Mucosa of gallbladder (tissue), 1 donor: ENCODE measurements around the gene MYZAP. TPM values are rescaled to one million over a fixed set of nuclear protein-coding genes. Genes with fewer than 3 reads are reported as not detected.

Experiments used
- DNase-seq: peaks from one replicate; pipeline ENCODE4 v3.0.0-alpha.2; 2020; ENCODE audit warnings: low spot score
- total RNA-seq: library from RNA; stranded (reverse); gene quantifications from one replicate; pipeline ENCODE4 v1.2.1, GENCODE V29; 2021
- donor health status: DM: no; HTN: no; CAD: no.

Gene MYZAP
- total RNA-seq, 1 donor from 2014 or later = 8.2 TPM

DNA sequence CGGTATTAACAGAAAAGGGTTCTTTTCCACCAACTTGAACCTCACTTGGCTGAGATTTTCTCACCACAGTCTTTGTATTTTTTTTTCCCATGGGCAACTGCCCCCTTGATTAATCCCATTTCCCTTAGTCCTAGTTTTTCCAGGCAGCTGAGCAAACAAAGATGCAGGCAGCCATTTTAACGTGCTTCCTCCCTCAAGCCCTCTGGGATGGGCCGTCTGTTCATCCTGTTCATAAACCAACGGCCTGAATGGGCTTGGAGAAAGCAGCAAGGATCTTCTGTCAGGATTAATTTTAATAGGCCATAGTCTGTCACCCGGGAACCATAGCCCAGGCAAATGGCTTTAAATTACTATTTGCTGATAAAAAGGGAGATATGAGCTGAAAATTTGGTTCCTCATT is 104.4 kb downstream of the MYZAP start:
- DNase-seq = no peak

DNA sequence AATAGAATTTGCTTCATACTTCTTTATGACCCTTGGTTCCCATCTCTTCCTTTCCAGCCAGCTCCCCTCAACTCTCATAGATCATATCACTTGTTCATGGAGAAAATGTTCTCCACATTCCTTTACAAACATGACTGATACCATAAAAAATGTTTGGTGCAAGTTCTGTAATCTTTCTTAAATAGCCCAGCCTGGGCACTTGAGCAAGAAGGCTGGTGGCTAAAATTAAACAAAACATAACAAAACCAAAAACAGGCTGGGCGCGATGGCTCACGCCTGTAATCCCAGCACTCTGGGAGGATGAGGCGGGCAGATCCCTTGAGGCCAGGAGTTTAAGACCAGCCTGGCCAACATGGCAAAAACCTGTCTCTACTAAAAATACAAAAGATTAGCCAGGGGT is 105.9 kb downstream of the MYZAP start:
- no peak for DNase-seq

DNA sequence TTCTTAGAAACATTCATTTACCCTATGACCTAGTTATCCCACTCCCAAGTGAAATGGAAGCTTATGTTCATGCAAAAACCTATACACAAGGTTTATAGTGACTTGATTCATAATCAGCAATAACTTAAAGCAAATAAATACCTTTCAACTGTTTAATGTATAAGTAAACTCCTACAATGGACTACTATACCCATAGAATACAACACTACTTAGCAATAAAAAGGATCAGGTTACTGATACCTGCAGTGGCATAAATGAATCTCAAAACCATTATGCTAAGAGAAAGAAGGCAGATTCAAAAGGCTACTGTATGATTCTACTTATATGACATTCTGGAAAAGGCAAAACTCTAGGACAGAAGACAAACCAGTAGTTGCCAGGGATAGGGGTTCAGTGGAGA is 106.5 kb downstream of the MYZAP start:
- DNase-seq = no peak

DNA sequence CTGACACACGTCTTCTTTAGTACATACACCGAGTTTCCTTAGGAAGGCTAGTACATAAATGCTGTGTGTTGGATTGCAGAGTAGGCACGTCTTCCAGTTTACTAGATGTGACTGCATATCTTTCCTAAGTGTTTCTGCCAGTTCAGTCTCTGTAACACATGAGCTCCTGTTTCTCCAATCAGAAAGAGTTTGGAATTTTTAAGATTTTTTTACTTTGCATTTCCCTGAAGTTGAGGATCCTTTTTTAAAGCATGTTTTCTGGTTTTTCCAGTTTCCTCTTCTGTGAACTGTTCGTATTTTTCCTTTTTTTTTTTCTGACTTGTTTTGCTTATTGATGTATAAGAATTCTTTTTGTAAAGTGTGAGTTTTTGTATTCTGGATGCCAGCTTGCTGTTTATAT is 107.3 kb downstream of the MYZAP start:
- no peak for DNase-seq

DNA sequence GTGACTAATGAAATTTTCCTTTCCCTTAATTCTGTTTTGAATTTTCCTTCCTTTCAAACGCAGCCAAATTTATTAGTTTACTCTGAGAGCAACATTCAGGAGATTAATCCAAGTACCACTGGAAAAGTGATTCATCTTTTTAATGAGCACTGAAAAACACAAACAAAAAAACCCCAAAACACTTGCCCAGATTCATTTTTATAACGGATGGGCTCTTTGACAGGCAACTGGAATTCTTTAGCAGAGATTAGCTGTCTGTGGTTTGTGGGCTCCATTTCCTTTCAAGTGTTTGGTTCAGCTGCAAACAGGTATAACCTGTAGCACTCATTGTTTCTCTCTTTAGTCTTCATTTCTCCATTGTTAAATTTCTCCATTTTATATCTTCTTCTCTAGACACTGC is 111.7 kb downstream of the MYZAP start:
- no peak for DNase-seq

DNA sequence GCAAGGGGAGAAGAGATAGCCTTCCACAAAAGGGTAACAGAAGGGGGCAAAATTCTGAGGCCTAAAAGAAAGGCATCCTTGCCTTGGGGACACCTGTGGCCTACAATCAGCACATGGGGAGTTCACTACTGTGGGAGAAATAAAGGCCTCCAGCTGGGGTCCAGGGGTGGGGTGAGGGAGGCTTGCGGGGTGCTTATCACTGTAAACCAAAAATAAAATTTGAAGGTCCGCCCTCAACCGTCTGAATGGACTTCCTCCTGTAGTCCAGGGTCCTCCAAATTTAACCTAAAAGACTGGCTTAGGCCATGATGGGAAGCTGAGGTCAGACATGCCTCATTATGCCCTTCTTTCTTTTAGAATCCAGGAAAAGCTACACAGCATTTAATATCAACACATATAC is 112.7 kb downstream of the MYZAP start:
- DNase-seq = no peak

DNA sequence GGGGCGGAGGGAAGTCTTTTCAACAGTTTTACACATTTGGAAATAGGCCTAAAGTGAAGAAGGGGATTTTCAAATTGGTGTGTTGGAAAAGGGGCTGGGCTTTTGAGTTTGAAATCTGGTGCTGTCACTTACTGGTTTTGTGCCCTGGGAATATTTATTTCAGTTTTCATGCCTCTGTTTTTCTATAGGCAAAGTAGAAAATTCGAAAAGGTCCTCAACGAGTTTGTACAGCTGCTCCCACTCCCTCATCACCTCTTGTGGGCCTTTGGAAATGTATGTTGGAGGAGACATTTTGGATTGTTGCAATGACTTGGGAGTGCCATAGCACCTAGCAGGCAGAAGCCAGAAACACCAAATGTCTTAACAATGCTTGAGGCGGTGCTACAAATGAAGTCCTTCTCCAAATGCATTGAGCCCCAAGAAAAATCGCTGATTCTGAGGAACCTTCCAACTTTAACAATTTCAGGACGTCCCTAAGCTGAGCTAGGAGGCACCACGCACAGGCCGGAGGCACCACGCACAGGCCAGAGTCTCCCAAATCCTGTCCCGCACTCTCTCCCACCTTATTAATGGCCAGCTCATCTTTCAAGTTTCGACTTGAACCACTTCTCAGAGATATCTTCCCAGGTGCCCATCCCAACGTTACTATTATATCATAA is 114.2 kb downstream of the MYZAP start:
- no peak for DNase-seq

DNA sequence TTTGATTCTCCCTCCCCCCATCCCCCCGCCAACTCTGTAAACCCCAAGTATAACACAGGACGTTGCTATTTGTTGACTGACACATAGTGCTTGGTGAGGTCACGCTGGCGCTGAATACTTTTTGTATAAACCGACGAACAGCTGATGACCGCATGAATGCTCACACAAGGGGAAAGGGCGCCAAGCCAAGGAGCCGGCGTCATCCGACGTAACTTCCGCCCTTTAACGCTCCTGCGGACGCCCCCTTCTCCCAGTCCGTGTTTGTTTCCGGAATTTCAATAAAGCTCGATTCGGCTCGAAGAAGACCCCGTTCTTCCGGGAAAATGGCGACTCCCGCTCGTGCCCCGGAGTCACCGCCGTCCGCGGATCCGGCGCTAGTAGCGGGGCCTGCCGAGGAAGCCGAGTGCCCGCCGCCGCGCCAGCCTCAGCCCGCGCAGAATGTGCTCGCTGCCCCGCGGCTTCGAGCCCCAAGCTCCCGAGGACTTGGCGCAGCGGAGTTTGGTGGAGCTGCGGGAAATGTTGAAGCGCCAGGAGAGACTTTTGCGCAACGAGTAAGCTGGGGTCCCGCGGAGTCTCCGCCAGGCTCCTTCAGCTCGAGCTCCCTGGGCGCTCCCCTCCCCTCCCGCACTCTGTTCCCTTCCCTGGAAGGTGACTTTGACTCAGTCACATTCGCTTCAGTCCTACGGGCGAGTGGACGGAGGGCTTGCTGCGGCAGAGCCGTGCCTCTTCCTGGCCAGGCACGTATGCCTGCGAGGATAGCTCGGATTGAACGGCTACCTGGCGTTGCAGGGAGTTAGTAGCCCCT is 114.9 kb downstream of the MYZAP start, which contains the start of gene POLR2M:
POLR2M (plus strand) TSS at position 310 of the 805 bp plus-strand sequence; CDS start at position 439, 129 bp downstream.
- DNase-seq = peak; percentile 97

DNA sequence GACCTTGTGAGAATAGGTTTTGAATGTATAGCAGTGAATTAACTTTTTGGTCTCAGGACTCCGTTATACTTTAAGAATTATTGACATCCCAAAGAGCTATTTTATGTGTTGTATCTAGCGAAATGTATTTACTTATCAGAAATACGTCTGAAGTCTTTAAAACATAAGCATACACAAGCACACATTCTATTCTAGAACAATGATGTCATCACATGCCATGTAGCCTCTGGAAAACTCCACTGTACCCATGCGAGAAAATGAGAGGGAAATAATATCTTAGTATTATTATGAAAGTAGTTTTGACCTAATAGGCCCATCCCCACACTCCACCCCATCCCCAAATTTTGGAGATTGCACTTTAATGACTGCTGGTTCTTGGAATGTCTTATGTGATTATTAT is 116.3 kb downstream of the MYZAP start:
- DNase-seq = no peak

DNA sequence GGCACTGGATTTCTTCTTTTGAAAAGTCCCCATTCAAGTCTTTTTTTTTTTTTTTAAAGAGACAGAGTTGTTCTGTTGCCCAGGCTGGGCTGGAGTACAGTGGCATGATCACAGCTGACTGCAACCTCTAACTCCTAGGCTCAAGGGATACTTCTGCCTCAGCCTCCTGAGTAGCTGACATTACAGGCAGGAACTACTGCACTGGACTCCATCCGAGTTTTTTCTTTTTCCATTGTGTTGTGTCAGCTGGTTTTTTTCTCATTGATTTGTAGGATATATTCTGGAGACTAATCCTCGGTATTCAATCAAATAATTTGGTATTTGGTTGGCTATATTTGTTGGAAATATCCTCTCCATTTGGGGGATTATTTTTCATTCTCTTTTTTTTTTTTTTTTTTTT is 126.6 kb downstream of the MYZAP start:
- DNase-seq = no peak

DNA sequence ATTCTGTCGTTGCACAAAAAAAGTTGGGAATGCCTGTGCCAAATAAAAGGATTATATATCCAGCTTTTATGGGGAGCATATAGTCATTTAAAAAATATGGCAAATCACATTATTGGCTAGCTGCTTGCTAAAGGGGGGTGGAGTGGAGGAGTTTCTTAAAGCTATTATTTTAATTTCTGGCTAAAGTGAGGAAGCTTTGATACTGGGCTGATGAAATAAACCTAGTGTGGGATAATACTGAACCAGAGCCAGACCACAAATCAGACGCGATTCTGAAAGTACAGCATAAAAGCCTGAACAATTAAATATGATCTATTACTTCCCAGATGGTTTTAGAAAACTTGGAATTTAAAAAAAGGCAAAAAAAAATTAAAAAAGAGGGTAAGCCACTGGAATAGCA is 129.2 kb downstream of the MYZAP start:
- no peak for DNase-seq

DNA sequence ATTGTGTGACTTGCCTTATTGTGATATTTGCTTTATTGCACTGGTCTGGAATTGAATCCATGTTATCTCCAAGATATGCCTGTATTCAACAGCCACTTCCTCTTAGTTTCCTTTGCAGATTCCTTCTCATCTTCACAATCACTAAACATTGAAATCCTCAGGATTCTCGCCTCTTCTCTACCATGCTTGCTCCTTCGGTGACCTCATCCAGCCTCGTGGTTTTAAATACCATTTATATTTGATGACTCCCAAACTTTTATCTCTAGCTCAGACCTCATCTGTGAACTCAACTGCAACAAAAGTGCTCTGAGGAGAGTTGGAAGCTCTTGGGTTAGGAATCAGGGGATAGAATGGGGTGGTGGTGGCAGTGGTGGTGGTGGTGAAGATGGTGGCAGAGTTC is 134.7 kb downstream of the MYZAP start:
- DNase-seq = no peak

DNA sequence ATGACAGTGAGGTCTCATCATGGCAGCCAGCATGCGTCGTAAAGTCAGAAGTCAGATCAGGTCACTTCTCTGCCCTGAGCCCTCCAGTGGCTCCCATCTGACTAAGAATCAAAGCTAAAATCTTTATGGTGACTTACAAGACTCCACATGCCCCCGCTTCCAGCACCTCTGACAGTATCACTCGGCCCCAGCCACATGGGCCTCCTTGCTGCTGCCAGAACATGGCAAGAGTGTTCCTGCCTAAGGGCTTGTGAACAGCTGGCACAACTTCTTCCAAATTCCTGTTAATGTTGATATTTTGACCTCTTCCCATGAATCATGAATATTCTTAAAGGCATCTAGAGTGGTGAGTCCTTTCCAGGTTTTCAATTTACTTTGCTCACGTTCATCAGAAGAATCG is 135.3 kb downstream of the MYZAP start:
- no peak for DNase-seq

DNA sequence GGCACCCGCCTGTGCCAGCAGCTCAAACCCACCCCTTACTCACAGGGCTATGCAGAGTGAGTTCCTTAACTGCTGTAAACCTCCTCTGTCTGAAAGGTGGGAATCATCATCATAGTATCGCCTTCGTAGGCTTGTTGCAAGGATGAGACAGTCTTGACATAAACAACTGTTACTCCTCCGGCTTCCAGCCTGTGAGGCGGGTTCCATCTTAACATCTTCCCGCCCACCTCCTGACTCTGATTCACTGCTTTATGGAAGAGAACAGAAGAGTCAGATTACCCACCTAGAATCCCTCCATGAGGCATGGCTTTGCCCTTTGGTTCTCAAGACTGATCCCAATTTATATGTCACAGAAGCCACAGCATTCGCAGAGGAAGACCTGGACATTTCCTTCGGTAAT is 136.7 kb downstream of the MYZAP start:
- no peak for DNase-seq

DNA sequence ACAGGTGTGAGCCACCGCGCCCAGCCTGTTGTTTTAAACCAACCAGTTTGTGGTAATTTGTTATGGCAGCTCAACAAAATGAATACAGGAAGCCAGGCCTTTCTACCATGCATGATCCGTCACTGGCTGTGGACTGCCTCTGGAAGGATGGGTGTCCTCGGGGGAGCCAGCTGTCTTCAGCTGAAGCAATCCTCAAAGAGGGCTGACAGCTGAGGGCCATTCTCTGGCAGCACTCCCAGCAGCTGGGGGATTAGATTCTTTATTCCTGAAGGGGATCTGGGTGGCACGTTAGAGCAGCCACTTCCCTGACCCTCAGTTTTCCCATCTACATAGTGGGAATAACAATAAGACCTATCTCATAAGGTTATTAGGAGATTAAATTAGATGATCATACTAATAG is 139.2 kb downstream of the MYZAP start:
- no peak for DNase-seq

DNA sequence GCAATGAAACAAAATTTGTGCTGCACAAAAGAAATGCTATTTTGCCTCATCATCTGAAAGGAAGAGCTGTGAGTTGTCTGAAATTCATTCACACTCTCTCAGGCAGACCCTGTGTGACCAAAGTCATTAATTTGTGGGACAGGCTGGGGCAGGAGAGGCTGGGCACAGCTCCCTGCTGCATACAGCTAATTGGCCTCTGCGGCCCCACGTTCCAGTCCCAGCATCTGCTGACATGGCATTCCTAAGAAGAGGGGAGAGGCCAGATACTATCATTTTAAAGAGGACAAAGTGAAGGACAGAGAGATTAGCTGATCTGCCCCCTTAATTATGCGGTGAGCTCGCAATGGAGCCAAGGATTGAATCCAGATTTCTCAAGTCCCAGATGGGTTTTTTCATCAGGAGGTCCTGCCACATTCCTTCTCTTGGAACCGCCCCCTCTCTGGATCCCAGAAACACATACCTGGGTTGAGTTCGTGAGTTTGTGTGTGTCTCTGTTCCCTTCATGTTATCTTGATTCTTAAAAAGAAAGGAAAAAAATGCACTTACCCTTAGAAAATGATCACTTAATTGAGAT is 139.9 kb downstream of the MYZAP start:
- DNase-seq = no peak

DNA sequence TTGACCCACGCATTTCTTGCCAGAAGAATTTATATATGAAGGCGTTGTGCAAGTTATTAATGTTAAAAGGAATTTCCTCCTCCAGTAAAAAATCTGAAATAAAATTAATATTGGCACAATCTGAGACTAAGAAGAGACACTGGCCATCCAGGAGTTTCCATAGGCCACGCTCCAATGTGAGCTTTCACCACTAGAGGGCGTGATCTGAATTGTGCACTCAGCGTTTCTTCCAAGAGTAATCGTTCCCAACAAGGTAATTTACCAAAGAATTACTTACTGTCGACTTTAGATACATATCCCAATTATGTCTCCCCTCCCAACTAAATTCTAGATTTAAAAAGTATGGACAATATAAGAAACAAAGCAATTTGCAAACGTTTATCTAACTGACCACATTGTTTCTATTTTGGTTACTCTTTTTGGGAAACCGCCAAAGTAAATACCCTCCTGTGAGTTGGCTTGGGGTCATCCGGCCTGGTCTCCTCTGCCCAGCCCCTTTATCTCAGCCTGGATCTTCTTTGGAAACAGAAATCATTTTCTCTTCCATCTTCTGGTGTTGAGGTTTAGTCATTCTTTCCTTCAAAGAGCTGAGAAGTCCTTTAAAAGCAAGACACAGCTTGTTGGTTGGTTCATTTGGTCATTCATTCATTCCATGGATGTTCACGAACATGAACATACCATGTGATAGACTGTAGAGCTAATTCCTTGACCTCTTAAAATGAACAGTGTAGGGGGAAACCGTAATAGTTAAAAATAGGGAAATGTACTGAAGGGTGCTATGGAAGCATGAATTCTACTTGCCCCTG is 141.0 kb downstream of the MYZAP start:
- peak; percentile 57 for DNase-seq

DNA sequence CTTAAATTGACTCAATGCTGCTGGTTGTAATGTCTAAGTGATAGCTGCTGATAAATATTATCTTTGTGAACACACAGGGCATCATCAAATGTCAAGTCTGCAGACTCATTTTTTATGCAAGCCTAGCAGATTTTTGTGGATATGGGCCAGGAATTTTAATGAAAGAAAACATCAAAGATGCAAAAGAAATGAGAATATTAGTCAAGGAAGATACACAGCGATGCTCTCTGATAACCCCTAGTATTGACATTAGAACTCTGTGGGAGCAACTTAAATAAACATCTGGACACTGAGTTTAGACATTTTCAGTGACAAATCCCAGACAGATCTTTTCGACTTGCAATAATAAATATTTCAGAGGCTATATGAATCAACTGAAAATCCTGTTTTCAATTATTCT is 143.2 kb downstream of the MYZAP start:
- no peak for DNase-seq
